CD4-positive, alpha-beta T cell treated with Interleukin-15 for 4 hours (primary cell): Measurements from ENCODE around the gene PPIE.
"Not testable (repeated sequence)": the region's sequence is repeated elsewhere in the genome, so short reads cannot be mapped to it uniquely, and the experiment has no call there.

Source experiments
- DNase-seq: peaks from one replicate; pipeline ENCODE4 v3.0.0-alpha.2; 2020; ENCODE audit warnings: low spot score

Gene PPIE

DNA sequence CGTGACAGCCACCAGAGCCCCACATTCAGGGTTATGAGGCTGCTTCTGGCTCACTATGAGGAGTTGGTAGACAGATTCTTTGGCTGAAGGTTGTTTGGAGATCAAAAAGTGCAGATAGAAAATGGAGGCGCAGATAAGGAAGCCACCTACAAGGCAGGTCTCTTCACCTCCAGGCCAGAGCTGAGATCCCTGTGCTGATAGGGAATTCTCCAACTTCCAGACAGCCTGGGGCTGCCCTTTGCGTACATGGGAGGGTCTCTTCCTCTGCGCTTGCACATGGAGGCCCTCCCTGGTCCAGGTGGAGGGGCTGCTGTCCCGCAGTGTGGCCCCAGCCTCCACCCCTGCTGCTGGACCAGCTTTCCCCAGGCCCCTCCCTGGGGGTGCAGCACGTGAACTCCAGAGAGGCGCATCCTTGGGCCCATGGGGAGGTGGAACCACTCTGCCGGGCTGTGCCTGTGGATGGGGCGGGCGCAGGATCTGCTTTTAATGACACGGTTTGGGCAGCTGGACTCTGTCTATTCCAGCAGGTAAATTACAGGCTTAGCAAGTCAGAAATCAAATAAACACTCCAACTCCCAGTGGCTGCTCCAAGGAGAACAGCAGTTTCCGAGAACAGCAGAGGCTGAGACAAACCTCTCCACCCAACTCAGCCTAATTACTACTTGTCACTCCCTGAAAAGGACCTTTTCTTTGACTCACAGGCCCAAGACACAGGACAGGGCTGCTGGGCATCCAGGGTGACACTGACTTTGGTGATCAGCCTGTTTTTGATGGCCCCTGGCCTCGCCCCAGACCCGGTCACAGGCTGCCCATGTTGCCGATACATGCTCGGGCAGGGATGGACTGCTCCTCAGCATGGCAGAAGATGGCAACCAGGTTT, 20.1 kb downstream of the PPIE start:
- no peak for DNase-seq

DNA sequence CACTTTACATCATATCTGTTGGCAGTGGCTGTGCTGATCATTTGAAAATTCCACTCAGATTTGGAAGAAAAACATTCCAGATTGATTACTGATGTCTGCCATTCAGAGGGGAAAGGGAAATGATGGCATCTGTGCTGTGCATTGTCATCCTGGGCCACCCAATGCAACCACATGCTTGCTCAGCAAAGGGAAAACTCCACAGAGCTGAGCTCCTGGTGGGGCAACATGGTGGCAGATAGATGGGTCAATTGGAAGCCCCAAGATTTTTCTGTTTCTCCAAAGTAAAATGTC, 20.7 kb downstream of the PPIE start:
- DNase-seq = no peak

DNA sequence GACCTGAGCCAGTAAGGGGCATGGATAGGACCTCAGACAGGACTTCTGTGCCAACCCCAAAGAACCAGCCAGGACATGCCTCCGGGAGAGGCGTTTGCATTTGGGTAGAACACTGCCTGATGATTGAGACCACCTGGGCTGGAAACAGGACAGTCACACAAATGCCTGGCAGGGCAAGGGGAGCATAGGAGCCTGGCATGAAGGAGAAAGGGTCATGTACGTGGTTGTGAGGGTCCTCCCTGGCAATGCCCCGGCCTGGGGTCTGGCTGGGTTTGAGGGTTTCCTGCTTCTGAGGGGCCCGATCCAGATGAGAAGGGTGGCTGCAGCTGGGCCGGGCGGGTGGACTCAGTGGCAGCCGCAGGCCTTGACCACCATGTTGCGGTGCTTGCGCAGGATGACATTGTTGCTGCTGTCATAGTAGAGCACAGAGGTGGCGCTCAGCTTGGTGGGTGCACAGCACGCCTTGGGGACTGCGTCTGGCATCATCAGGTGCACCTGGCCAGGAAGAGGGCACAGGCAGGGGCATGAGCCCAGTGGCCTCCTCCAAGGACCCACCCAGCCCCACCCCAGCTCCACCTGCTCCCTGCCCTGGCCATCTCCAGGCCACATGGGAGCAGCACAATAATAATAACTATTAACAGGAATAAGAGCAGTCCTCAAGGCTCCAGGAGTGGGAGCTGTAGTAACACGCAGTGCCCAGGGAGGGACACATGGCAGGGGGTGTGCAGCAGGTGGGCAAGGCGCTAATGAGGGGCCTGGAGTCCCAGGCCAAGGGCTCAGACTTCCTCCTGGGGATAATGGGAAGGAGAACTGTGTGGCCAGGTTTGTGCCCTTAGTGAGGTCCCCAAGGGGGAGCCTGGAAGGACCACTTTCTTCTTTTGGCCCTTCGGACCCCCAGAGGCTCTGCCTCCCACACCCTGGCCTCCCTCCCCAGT, 21.7 kb downstream of the PPIE start:
- DNase-seq = no peak

DNA sequence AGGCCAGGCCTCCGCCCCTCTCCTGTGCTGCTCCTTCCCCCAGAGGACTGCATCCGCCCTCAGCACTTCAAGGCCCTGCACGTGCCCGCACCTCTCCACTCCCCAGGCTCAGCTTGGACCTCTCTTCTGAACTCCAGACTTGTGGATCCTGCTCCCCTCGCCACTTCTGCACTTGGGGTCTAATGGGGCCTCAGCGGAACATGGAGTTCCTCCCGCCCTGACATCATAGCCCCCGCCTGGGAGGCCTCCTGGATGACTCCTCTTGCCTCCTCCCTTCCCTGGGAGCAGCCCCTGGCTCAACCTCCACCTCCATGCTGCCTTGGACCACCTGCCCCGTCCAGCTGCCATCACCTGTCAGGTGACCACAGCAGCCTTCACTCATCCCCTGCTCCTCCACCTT, 22.3 kb downstream of the PPIE start:
- DNase-seq = no peak

DNA sequence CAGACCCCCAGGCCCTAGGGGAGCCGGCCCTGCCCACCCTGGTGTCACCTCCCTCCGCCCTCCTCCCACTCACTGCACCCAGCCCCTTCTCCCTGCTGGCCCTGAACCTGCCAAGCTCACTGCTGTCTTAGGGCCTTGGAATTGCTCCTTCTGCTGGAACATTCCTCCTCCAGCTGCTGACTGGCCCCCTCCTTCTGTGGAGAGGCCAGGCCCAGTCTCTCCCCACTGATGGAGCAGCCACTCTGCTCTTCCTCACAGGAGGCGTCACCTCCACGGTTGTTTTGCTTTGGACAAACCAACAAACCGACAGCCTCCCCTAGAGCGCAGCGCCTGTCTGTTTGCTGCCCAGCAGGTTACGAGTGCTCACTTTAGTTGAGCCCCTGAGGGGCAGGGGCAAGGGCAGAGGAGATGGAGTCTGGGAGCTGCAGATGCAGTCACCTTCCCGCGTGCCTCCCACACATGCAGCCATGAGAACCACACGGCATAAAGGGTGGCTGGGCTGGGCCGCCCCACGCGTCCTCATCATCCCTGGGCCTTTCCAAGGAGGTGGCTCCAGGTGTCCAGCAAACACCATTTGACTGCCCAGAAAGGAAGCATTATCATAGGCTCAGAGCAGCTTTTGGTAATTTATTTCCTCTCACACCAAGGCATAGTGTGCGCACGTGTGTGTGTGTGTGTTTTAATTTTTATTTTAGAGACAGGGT, 23.0 kb downstream of the PPIE start:
- DNase-seq = no peak

DNA sequence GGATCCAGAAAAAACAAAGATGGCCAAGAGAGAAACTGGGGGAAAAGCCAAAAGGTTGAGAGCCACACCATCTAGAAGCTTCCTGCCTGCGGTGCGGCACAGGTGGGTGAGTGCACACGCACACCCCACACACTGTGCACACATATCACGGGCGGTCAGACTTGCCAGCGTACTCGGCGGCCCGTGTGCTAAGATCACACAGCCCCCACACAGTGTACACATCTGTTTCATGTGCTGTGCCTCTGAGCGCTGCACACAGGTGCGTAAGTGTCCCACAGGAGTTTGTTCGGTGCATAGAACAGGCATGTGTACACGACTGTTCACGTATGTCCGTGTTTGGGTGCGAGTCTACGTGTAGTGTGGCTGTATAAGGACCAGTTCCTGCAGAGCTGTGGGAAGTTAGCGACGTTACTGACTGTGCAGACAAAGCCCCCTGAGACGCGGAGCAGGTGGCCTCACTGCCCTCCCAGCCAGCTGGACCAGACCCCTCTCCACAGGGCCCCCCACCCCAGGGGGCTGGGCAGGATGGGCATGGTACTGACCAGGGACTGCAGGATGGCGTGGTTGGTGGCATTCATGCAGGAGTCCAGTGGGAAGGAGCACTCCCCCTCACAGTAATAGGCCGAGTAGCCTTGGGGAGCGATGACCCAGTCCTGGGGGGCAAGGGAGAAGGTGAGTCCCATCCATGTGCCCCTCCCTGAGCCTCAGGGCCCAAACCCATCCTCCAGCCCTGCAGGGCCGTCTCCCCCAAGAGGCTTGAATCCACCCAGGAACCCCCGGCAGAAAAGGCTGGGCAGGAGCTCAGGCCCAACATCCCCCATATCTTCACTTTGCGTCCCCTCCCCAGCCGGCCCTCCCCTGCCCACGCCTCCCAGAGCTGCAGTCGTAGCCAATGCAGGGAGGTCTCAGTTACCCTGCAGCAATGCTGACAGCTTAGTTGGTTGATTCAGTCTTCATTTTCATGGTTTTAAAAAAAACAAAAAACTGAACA, 24.2 kb downstream of the PPIE start:
- no peak for DNase-seq

DNA sequence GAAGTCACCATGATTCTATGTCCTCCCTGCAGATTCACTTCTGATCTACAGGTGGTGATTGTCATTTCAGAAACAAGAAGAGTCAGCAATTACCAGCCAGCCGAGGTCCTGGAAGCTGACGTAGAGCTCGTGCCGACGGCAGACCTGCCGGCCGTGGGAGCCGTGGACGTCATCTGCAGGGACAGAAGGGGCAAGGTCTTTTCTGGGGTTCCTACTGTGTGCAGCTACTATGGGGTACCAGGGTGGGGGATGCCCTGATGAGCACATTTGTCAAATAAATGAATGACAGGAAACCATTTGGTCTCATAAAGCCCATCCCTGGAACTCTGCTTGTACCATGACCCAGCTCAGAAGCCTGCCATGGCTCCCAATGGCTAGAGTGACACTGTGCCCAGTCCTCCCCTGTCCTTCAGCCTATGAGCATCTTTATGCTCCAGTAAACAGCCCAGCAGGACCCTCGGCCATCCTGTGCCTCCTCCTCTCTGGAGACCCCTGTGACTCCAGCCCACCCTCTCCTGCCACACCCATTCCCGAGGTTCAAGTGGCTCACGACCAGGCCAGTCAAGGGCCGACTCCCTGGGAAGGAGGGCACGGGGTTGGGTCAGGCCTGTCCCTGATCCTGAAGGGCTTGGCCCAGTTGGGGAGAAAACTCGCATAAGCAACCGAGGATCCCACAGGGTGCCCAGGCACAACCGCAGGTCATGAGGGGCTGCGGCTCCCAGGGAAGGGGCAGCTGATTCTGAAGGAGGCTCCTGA, 25.1 kb downstream of the PPIE start:
- not testable (repeated sequence) for DNase-seq

DNA sequence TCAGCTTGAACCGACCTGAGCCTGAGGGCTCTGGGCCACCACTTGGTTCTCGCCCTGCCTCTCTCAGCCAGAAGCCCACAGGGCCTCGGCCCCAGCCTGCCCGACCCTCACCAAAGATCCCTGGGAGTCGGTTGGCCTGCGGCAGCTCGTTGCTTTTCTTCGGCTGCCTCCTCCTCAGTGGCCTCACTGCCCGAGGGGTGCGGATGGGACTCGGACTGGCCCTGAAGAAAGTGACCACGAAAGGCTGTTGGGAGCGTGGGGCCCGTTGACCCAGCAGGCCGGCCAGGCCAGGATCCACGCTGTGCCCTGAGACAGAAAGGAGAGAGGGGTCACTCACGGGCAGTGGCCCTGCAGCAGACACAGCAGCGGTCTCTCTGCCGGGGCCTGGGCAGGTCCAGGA, 25.8 kb downstream of the PPIE start:
- not testable (repeated sequence) for DNase-seq

- DNase-seq = not testable (repeated sequence)
These were observed 27.8 kb downstream of the PPIE start for GRCh38 chr1:39766466-39766865.

DNA sequence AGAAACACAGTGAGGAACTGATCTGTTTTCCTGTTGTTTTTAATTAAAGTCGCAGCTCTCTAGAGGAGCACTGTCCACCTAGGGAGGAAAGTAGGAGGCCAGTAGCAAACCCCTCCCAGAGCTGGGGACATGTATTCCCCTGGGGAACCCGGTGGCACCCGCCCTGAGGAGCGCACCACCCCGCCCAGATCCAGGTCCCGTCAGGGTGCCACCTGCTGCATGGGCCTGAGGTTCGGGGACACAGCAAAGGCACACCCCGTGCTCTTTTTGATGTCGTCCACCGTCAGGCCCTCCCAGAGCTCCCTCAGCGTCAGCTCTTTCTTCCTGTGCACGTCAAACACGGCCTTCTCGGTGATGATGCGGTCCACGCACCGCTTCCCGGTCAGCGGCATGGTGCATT, 30.8 kb downstream of the PPIE start:
- not testable (repeated sequence) for DNase-seq

DNA sequence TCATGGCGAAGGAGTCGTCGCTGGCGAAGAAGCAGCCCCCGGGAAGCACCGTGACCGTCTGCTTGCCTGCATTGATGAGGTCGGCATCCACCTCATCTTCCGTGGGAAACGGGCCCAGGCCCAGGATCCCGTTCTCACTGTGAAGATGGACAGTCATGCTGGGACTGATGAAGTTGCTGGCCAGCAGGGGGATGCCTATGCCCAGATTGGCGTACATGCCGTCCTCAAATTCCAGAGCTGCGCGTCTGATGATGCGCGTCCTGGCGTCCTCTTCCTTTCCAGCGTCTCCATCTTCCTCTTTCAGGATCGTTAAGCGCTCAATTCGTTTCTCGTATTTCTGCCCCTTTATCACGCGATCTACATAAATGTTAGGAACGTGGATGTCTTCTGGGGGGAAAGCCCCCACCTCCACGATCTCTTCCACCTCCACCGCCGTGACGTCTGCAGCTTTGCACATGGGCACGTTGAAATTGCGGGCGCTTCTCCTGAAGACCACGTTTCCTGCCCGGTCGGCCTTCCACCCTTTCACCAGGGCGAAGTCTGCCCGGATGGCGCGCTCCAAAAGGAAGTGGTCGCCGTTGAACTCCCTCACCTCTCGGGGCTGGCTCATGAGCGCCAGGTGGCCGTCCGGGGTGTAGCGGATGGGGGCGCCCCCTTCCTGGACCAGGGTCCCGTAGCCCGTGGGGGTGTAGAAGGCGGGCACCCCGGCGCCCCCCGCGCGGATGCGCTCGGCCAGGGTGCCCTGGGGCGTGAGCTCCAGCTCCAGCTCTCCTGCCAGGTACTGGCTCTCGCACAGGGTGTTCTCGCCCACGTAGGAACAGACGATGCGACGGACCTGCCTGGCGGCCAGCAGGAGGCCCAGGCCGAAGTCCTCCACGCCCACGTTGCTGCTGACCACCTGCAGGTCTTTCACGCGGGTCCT, 31.7 kb downstream of the PPIE start:
- DNase-seq = not testable (repeated sequence)

DNA sequence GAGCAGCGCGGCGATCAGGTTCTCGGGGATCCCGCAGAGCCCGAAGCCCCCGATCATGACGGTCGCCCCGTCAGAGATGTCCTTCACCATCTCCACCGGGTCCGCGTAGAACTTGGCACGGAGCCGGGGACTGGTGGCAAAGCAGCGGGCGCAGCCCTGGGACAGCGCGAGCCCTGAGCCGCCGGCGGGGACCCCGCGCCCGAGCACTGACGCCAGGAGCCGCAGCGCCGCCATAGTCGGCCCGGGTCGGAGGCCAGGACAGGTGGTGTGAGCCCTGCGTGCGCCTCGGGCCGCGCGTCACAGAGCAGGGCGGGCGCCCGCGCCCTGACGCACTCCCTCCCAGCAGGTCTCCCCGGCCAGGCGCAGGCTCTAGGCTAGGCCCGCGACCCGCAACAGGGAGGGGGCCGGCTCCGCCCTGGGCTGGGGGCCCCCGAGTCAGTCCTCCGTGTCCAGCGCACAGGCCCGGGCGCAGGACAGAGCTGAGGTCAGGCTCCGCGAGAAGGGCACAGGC, 32.4 kb downstream of the PPIE start, which contains the start of gene OXCT2:
TSS of gene OXCT2 (minus strand) at position 327 of the 511 bp plus-strand sequence. CDS start at position 234, 93 bp downstream.
- not testable (repeated sequence) for DNase-seq

DNA sequence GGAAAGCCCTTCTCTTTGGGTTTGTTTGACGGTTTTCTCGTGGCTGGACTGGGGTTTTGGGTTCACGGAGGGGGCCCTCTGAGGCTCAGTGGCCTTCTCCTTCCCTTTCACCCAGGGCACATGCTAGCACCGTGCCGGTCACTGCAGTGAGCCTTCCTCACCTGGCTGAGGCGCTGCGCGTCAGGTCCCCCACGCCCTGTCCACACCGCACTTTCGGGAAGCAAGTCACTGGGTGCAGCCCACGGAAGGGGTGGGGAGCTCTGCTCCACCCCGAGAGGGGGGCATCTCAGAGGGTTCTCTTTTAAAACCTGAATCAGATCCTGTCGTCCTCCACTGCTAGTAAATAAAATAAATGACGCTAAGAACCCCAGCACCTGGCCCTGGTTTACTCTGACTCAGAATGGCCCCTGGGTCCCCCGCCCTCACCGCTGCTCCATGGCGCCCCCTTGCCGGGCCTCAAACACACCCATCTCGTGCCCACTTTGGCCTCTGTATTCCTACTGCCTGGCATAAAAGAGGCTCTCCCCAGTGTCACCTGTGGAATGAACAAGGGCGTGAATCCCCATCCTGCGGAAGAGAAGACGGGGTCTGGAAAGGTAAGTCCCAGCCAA, 34.8 kb downstream of the PPIE start:
- DNase-seq = not testable (repeated sequence)

DNA sequence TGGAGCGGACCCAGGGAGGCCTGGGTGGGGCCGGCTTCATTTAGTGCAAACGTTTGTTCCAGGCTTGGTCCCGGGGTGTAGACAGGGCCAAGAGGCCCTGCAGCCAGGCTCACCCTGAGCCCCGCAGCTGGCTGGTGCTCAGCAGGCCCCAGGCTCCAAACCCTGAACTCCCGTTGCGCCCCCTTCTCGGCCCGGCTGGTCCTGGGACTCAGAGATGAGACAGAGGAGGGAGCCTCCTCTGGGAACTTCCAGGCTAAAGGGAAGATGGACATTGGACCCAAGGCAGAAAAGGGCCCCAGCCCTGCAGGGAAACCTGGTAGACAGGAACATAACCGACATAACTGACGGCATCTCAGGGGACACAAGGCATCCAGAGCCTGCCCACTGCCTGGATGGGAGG, 36.5 kb downstream of the PPIE start:
- DNase-seq = not testable (repeated sequence)

- DNase-seq = not testable (repeated sequence)
These were observed 37.2 kb downstream of the PPIE start for GRCh38 chr1:39775676-39776399.

GRCh38 chr1:39776400-39776713, 37.7 kb downstream of the PPIE start:
- no peak for DNase-seq

DNA sequence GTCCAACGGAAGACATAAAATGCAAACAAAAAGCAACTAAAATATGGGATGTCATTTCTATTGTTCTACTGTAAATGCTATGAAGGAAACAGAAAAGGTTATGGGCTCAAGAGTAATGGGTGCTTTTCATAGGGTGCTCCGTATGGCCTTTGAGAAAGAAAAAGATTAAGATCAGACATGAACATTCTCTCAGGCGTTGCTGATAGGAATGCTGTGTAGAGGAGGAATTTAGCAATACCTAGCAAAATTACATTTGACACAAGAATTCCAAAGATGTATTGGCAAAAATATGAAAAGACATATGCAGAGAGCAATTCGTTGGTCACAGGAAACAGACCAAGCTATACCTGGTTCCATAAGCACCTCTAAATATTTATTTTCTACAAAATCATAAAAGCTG, 38.2 kb downstream of the PPIE start:
- DNase-seq = no peak

DNA sequence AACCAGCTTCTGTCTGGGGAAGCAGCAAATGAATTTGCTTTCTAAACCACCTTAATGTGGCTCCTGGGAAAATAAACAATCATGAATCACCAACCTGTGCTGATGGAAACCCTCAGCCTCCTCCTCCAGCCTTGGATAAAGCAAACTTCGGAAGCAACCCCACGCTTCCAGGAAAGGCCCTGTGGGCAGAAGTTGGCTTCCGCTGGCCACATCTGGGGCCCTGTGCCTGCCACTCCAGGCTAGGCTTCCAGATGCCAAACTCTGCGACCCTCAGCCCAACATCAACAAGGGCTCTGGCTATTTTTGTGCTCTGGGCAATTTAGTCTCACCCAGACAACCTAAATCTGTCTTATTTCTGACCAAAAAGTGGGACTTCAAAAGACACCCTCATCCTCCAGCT, 38.6 kb downstream of the PPIE start:
- no peak for DNase-seq
